ENCODE measurements around the gene ESAM. TPM values are rescaled to one million over a fixed set of nuclear protein-coding genes. Genes with fewer than 3 reads are reported as not detected.

ESAM gene, protein sequence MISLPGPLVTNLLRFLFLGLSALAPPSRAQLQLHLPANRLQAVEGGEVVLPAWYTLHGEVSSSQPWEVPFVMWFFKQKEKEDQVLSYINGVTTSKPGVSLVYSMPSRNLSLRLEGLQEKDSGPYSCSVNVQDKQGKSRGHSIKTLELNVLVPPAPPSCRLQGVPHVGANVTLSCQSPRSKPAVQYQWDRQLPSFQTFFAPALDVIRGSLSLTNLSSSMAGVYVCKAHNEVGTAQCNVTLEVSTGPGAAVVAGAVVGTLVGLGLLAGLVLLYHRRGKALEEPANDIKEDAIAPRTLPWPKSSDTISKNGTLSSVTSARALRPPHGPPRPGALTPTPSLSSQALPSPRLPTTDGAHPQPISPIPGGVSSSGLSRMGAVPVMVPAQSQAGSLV
- 10 to 100 TPM in 11 of 12 donors, not detected in 1; 39.8 to 59.8 (median 52.1) TPM for polyA plus RNA-seq (ENCODE audit: insufficient read length in 12 of 12)
- long read RNA-seq, donor 1, partial matches to known transcripts = 0 of 1 reads
- long read RNA-seq, donor 1, other reads (novel, unspliced or antisense) = 0 of 1 reads
- long read RNA-seq, donor 2, transcript ESAM-201 (7 exons, 1,826 nt) = major isoform, 23 of 36 reads
- long read RNA-seq, donor 2, partial matches to known transcripts = 0 of 36 reads
- long read RNA-seq, donor 2, other reads (novel, unspliced or antisense) = 6 of 36 reads
- long read RNA-seq, donor 3, transcript ESAM-201 (7 exons, 1,826 nt) = major isoform, 6 of 7 reads
- long read RNA-seq, donor 3, partial matches to known transcripts = 0 of 7 reads
- long read RNA-seq, donor 3, other reads (novel, unspliced or antisense) = 0 of 7 reads
- long read RNA-seq, donor 4, transcript ESAM-201 (7 exons, 1,826 nt) = major isoform, 6 of 17 reads
- long read RNA-seq, donor 4, partial matches to known transcripts = 9 of 17 reads
- long read RNA-seq, donor 4, other reads (novel, unspliced or antisense) = 0 of 17 reads
- long read RNA-seq, donor 5 = 0 reads
- long read RNA-seq, donor 6, transcript ESAM-201 (7 exons, 1,826 nt) = major isoform, 10 of 13 reads
- long read RNA-seq, donor 6, partial matches to known transcripts = 0 of 13 reads
- long read RNA-seq, donor 6, other reads (novel, unspliced or antisense) = 0 of 13 reads
- long read RNA-seq, donor 7, transcript ESAM-201 (7 exons, 1,826 nt) = major isoform, 11 of 11 reads
- long read RNA-seq, donor 7, partial matches to known transcripts = 0 of 11 reads
- long read RNA-seq, donor 7, other reads (novel, unspliced or antisense) = 0 of 11 reads
- long read RNA-seq, donor 8, transcript ESAM-201 (7 exons, 1,826 nt) = major isoform, 16 of 17 reads
- long read RNA-seq, donor 8, partial matches to known transcripts = 0 of 17 reads
- long read RNA-seq, donor 8, other reads (novel, unspliced or antisense) = 0 of 17 reads
- long read RNA-seq, donor 9, transcript ESAM-201 (7 exons, 1,826 nt) = major isoform, 13 of 13 reads
- long read RNA-seq, donor 9, partial matches to known transcripts = 0 of 13 reads
- long read RNA-seq, donor 9, other reads (novel, unspliced or antisense) = 0 of 13 reads
- long read RNA-seq, donor 10, transcript ESAM-201 (7 exons, 1,826 nt) = major isoform, 15 of 19 reads
- long read RNA-seq, donor 10, partial matches to known transcripts = 0 of 19 reads
- long read RNA-seq, donor 10, other reads (novel, unspliced or antisense) = 0 of 19 reads
- long read RNA-seq, donor 11, transcript ESAM-201 (7 exons, 1,826 nt) = major isoform, 19 of 19 reads
- long read RNA-seq, donor 11, partial matches to known transcripts = 0 of 19 reads
- long read RNA-seq, donor 11, other reads (novel, unspliced or antisense) = 0 of 19 reads

DNA sequence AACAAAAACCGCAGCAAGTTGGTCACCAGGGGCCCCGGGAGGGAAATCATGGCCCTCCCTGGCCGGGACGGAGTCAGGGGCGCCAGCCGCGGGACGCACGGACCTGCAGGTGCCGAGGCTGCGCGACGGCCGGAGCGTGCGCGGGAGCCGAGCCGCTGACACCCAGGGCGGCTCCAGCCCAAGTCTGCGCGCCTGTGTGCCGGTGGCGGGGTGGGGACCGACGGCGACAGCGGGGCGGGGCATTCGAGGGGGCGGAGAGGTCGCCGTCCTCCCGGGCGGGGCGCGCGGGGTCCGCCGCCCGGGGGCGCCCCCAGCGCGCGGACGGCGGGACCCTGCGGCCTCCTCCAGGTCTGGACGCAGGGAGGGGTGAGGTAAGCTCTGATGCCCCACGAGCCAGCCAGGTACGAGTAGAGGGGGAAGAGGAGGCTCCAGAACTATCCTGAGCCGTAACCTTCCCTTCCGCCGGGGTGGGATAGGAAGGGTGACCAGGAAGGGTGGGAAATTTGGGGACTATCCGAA, at the start of gene ESAM:
Gene ESAM, minus strand, starts transcription at position 186 of the 519 bp plus-strand sequence. Its CDS starts 136 bp downstream, at position 50.
- no peak for DNase-seq

DNA sequence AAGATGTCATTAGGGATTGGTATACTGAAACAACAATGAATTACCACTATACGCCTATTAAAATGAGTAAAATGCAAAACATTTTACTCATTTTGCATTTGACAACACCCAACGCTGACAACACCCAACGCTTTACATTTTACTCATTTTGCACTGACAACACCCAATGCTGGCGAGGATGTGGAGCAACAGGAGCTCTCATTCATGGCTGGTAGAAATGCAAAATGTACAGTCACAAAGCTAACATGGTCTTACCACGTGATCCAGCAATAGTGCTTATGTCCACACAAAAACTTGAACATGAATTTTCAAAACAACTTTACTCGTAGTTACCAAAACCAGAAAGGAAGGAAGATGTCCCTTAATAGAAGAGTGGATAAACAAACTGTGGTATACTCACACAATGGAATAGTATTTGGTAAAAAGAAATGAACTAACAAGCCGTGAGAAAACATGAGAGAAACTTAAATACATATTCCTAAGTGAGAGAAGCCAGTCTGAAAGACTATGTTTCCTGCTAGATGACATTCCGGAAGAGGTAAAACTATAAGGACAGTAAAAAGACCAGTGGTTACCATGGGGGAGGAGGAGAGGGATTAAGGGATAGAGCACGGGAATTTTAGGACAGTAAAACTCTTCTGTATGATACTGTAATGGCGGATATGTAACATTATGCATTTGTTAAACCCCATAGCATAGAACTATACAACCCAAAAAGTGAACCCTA, 49.5 kb upstream of the ESAM start:
- no peak for DNase-seq

DNA sequence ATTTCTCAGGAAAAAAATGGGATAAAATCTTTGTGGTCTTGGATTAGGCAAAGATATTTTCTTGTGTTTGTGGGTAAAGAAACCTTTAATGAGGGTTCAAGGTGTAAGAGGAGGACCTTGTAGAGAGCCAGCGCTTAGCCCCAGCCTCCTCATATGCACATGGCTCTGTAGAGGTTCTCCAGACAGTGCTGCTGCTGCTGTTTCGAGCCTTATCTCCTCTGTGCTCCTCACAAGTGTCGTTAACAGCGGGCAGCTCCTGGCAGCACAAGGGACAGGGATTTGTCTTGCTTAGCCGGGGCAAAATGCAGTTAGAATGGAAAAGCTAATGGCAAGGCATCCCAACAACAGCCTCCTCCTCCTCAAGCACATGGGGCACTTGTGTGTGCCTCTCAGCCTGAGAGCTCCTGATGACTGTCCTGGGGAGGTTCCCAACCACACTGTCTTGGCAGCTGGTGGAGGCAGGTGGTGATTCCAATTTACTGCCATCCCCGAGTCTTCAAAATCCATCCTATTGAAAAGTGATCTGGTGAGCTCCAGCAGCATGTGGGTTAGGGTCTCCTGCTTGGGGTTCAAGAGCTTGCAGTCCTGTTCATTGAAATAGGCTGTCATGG, 45.7 kb upstream of the ESAM start:
- no peak for DNase-seq

DNA sequence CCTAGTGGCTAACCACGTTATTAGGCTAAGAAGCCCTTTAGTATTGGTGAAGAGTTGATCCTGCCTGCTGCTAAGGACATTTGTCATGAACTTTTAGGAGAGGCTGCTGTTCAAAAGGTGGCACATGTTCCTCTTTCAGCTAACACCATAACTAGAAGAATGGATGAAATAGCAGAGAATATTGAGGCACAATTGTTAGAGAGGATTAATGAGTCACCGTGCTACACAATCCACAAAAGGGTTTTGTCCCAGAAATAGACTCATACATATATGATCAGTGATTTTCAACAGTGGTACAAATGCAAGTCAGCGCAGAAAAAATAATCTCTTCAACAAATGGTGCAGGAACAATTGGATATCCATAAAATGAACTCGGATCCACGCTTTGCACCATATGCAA, 45.1 kb upstream of the ESAM start:
- DNase-seq = no peak

DNA sequence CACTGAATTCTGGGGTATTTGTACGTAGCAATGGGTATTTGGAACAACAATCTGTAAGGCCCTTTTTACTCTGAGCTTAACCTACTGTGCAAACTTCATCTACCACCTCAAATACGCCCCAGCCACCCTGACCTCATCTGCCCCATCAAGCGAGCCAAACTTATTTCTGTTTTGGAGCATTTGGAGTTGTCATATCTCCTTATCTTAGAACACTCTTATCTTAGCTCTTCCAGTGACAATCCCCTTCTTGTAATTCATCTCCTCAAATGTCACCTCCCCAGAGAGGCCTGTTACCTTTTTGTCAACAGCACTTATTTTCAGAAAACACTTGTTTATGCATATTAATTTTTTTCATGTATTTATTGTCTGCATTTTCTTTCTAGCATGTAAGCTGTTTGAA, 42.8 kb upstream of the ESAM start:
- no peak for DNase-seq

DNA sequence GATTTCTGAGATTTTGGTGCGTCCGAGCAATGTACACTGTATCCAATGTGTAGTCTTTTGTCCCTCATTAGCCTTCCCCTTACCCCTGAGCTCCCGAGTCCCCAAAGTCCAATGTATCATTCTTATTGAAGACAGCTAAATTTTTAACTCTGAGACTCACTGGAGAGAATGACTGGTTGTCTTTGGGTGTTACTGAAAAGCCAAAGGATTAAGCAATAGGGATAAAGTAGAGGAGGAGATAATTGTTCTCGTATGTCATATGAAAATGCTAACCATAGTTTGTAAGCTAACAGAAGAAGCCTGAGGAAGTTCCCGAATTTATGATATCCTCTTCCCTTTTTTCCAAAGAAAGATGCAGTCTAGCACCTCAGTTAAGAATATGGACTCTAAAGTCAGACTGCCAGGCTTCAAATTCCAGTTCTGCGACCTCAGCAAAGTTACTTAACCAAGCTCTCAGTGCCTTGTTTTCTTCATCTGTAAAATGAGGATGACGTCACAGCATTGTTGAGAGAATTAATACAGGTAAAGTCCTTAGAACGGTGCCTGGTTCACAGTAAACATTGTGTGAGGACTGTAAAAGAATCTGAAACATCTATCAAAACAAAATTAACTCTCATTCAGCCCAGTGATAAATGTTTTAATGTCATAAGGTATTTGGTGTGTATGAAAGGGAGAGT, 39.7 kb upstream of the ESAM start:
- DNase-seq = no peak

DNA sequence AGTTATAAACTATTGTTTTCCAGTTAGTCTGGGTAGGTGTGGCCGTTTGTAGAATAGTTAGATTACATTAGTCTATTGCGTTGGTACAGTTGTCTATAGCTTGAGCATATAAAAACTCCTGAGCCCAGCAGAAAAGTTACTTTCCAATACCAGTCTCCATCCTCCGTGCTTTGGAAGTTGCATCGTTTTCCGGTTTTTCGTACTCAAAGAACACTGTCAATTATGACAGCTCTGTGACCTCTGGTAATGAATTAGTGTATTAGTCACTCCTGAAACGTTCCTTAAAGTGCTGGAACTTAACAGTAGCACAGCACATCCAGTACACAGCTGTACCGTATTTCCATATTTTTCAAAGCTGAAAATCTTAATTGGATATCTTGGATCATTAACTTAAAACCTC, 38.9 kb upstream of the ESAM start:
- peak; percentile 46 for DNase-seq

DNA sequence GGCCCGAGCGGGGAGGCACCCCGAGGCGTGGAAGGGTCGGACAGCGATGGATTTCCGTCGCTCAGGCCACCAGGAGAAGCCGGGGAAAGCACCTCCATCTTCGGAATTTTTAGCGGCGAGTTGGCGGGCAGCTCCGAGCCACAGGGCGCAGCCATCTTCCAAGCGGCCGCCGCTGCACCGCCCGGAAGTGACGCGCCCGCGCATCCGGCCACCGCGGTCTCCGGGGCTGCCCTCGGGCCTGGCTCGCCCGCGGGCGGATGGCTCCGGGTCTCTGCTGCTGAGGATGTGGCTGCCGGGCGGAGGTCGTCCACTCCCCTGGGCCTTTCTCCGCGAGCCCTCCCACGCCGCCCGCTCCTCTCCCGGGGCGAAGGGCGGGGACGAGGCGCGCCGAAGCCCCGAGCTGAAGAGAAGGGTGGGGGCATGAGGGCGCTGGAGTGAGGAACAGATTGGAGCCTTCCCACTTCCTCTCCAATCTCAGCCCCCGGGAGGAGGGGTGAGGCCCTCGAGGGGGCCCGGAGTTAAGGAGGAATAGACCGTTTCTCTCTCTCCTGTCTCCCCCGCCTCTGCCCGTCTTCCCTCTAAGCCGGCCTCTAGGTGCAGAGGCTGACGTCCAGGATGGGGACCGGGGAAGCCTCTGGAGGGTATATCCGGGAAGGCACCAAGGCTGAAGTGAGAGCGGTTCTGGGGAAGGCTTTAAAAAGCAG, 38.3 kb upstream of the ESAM start, which contains the start of gene MSANTD2:
Gene MSANTD2, minus strand, starts transcription at position 181 of the 704 bp plus-strand sequence. Its CDS starts 26 bp downstream, at position 155.
- DNase-seq = peak; percentile 91

DNA sequence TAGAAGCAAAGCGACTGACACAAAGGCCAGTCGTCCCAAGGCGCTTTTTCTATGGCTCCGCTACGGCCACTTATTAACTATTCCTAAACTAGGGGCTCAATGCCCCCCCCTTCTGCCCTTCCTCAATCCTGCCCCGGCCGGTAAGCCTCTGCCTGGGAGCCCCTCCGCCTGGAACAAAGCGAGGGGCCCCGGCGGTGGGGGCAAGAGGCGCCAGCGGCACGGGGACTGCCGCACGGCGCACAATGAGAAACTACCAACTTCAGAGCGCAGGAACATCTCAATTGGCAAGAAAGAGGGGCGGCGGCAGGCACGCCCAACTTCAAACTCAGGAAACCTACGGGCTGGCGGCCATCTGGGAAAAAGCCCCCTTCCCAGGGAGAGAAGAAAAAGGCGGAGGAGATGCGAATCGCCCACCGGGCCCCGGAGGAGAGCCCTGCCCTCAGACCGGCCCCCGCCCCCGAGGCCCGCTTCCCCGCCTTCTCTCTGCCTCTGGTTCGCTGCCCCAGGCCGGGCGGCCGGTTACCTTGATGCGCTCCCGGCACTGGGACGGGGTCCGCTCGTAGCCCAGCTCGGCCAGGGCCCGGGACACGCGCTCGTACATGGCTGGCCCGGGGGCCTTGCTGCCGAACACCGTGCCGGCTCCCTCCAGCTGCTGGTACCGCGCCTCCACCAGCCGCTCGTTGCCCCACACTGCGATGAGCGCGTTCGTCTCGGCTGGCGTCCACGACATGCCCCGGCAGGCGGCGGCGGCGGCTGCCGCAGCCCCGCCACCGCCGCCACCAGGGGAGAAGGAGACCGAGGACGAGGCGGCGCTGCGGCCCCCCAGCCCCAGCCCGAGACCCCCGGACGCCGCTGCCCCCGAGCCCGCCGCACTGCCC, 37.5 kb upstream of the ESAM start:
- DNase-seq = peak; percentile 22

DNA sequence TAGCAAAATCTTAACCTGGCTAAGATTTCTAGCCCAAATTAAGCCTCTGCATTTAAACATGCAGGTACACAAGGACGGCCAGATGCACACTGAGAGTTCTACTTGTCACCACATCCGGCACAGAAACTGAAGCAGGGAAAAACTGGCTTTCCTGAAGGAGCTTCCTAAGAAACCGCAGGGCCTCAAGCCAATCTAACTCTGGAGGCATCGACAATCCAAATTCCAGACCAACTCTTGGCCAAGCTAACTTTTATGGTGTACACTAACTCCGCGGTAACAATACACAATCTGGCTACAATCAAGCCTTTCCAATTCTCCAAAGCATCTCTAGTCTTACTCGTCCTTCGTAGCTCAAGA, 36.9 kb upstream of the ESAM start:
- peak; percentile 20 for DNase-seq

DNA sequence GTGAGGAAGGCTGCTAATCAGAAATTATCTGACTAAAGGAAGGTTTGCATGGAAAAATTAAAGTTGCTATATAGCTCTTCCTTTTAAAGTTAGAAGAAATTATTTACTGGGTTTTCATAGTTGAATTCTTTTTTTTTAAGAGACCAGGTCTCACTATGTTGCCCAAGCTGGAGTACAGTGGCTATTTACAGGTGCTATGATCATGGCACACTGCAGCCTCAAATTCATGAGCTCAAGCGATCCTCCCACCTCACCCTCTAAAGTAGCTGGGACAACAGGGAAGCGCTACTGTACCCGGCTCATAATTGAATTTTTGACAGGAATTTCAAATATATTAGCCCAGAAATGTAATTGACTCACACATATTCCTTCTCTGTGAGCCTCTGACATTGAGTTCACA, 34.2 kb upstream of the ESAM start:
- no peak for DNase-seq

DNA sequence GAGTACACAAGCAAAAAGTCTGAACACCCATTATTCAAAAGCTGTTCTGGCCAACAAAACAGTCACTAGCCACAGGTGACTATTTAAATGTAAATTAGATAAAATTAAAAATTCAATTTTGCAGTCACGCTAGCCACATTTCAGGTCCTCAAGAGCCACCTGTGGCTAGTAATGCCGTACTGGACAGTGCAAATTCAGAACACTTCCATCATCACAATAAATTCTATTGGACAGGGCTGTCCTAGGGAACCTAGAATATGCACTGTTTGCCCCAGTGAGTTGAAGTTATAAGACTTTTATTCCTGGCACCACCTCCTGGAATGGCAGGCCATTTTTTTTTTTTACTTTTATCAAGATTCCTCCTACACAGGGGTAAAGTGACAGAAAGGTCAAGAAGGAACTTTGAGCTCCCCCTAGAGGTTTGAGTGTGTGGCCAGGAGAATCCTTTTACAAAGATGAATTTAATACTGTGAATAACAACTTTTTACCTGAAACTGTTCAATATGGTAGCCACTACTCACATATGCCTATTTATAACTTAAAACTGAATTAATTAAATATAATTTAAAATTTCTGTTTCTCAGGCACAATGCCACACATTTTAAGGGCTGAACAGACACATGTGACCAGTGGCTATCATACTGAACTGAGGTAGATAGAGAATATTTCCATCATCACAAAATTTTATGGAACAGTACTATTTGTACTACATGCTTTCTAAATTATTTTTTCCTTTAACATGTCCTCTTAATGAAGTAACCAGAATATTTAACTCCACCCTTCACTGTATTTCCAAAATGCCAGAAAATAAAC, 31.6 kb upstream of the ESAM start:
- peak; percentile 7 for DNase-seq

DNA sequence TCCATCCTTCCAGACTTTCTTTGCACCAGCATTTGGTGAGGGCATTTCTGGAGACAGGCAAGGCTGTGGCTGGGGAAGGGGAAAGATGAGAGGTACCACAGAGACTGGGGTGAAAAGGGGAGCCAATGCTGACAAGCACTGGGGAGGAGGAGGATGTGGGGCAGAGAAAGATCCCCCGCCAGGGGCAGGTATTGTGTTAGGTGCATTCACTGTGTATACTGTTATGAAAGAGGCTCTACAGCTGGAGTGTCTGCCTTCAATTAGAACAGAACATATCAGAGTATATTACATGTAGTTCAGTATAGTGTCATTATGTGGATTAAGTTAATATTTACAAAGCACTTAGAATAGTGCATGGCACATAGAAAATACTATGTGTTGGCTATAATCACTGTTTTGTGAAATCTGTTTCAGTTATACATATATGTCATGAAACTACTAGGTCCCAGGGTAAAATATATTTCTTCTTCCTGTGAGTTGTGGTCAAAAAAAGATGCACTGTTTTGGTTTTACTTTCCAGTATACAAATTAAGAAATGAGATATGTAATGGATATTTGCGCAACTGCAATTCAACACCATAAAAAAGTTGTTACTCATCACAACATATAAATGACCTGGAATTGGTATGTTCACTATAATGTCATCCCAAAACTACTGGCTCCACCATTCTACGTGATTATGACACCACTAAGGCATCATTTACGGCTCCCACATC, 29.7 kb upstream of the ESAM start:
- no peak for DNase-seq

DNA sequence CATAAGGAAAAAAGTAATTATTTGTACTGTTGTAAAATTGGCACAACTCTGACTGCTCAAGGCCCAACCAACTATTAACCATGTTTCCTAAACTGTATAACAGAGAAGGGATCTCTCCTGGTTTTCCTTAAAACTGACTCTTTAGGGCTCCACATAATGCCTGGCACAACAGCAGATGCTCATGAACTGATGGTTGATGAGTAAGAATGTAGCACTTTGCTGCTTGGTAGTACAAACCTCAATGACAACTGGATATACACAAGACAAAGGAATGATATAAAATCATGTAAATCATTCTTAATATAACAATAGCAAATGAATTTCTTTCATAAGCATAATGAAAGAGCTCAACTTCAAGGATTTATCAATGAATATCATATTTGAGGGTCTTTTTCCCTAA, 26.4 kb upstream of the ESAM start:
- no peak for DNase-seq

DNA sequence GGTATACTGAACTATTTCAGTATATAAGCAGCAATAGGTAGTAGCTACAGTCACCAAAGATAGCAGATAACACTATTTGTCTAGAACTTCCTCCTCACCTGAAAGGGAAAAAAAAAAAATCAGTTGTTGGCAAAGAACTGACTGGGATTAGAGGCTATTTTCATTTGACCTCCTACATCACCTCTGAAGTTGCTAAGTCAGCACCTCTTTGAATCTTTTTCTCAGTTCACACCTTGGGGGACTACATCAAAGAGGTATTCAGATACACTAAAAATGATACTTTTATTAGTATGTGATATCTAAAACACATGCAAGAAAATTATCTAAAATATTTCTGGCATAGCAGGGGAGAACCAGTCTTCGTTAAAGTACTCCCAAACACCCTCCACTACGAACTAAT, 22.0 kb upstream of the ESAM start:
- no peak for DNase-seq

DNA sequence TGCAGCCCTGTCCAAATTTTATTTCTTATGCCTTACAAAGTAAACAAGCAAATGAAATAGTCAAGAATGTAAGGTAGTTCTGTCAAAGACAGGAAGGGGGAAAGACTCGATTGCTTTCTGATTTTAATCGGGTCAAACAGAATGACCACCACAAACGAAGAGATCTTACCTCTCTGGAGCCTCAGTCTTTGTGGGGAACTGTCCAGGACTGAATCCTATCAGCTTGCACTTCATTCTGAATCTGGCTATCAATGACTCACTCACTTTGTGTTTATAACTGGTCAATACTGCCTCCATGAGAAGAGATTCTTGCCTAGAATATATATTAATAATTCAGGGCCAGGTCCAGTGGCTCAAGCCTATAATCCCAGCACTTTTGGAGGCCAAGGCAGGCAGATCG, 20.9 kb upstream of the ESAM start:
- no peak for DNase-seq

Measured in muscle of arm (tissue), 14 donors.